Vagina (tissue), 2 donors: ENCODE results near the gene TRIM44. TPM values are rescaled to one million over a fixed set of nuclear protein-coding genes. Genes with fewer than 3 reads are reported as not detected.
"Not testable (repeated sequence)": the region's sequence is repeated elsewhere in the genome, so short reads cannot be mapped to it uniquely, and the experiment has no call there.

Experiments
- DNase-seq, 2 donors: peaks; one replicate each; pipeline ENCODE4 v3.0.0-alpha.2; 2017; ENCODE audit errors: extremely low spot score in 2 of 2
- H3K27ac ChIP-seq: fragments of 200-600 bp; sonication (generic); one replicate; pipeline ENCODE4 v1.5.1; 2019
- H3K27me3 ChIP-seq: fragments of 200-600 bp; sonication (generic); one replicate; pipeline ENCODE4 v1.5.1; 2019
- H3K36me3 ChIP-seq, 2 donors: fragments of 200-600 bp; sonication (generic); one replicate each; pipeline ENCODE4 v1.5.1; 2017 to 2019
- H3K4me1 ChIP-seq: fragments of 200-600 bp; sonication (generic); one replicate; pipeline ENCODE4 v1.5.1; 2019
- H3K4me3 ChIP-seq, 2 donors: fragments of 200-600 bp; sonication (generic); 1 replicate in 1 of 2; 2 replicates in 1 of 2; pipeline ENCODE4 v1.5.1; 2016 to 2019
- H3K9me3 ChIP-seq: fragments of 200-600 bp; sonication (generic); one replicate; pipeline ENCODE4 v1.5.1; 2019
- POLR2A ChIP-seq, 2 donors: fragments of 450-650 bp; IDR thresholded peaks; one replicate each; pipeline ENCODE4 v1.6.1; 2017; ENCODE audit warnings: antibody characterized with exemption in 2 of 2, mild to moderate bottlenecking in 2 of 2, moderate library complexity in 2 of 2
- POLR2AphosphoS5 ChIP-seq, 2 donors: sonication (generic); formaldehyde crosslinking; IDR thresholded peaks; one replicate each; pipeline ENCODE4 v1.9.0; 2017; ENCODE audit warnings: antibody characterized with exemption in 2 of 2, mild to moderate bottlenecking in 2 of 2, low read depth in 1 of 2; ENCODE audit not compliant: insufficient read depth in 1 of 2
- intact Hi-C: fragments of 100-400 bp; cut with DNase I; formaldehyde crosslinking; loops from one replicate; pipeline ENCODE4 v1.15.1; 2023
- total RNA-seq: library from RNA; depleted of rRNA; stranded (reverse); fragments of >200 nt; gene quantifications from one replicate; pipeline ENCODE4 v1.2.3, GENCODE V29; 2016
- TF ChIP-seq, protein P1 (sequence below), 3 experiments: fragments of 450-650 bp in 2 of 3; fragments of 200-600 bp in 1 of 3; sonication (generic) in 1 of 3; IDR thresholded peaks; one replicate each; pipeline ENCODE4 v1.5.1; 2017 to 2019; ENCODE audit warnings: antibody characterized with exemption in 3 of 3, mild to moderate bottlenecking in 2 of 3, moderate library complexity in 2 of 3

The TRIM44 gene
- total RNA-seq, 1 donor from 2014 or later, result 27.7 TPM

DNA sequence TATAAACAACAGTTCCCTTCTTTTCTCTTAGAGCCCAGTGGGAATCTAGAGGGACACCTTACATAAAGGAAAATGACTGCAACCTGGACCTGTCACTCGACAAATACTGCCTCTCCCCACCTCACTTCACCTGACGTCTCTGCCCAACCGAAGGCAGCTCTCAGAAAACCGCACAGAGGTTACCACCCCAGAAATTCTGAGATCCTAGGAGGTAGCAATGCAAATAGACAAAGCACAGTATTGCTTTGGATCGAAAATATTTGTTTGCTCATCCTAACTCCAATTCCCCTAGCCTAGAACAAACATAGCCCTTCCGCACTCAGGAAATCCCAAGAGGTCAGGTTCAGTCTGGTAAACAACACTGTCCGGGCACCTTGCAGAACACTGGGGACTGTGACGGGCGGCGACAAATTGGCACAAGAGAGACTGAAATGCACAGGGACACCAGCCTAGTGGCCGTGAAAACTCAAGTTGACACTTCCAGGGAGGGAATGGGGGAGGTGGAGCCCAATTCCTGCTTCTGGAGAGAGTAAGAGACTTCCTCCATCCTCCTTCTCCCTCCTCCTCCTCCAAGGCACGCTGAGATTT, 420 bp upstream of the TRIM44 start:
- intact Hi-C loops, result no loop called here
- H3K9me3 ChIP-seq, result no peaks in the 10 kb centered on the region
- DNase-seq, result peak in 1 of 2 donors; percentile 93

DNA sequence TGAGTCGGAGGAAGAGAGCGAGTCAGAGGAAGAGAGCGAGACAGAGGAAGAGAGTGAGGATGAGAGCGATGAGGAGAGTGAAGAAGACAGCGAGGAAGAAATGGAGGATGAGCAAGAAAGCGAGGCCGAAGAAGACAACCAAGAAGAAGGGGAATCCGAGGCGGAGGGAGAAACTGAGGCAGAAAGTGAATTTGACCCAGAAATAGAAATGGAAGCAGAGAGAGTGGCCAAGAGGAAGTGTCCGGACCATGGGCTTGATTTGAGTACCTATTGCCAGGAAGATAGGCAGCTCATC, 780 bp downstream of the TRIM44 start:
- H3K4me1 ChIP-seq, result peaks cover 29% of the 10 kb centered on the region
- H3K4me3 ChIP-seq, result peak overlapping the region; percentile 77 to 91
- H3K36me3 ChIP-seq, result no peaks in the 10 kb centered on the region
- no peaks in the 10 kb centered on the region for H3K27me3 ChIP-seq
- H3K27ac ChIP-seq, result peak overlapping the region; percentile 88
- no peaks in the 10 kb centered on the region for H3K9me3 ChIP-seq
- TF ChIP-seq, protein P1, sequence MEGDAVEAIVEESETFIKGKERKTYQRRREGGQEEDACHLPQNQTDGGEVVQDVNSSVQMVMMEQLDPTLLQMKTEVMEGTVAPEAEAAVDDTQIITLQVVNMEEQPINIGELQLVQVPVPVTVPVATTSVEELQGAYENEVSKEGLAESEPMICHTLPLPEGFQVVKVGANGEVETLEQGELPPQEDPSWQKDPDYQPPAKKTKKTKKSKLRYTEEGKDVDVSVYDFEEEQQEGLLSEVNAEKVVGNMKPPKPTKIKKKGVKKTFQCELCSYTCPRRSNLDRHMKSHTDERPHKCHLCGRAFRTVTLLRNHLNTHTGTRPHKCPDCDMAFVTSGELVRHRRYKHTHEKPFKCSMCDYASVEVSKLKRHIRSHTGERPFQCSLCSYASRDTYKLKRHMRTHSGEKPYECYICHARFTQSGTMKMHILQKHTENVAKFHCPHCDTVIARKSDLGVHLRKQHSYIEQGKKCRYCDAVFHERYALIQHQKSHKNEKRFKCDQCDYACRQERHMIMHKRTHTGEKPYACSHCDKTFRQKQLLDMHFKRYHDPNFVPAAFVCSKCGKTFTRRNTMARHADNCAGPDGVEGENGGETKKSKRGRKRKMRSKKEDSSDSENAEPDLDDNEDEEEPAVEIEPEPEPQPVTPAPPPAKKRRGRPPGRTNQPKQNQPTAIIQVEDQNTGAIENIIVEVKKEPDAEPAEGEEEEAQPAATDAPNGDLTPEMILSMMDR (IDR thresholded peaks at IDR 0.05), result no peak
- no peak for TF ChIP-seq POLR2AphosphoS5 (IDR thresholded peaks at IDR 0.05; ENCODE audit: insufficient read depth in 1 of 2, low read depth in 1 of 2)
- TF ChIP-seq POLR2A (IDR thresholded peaks at IDR 0.05), result no peak
- intact Hi-C loops, result no loop called here
- DNase-seq, result no peak

More for the DNA sequence above, 420 bp upstream of the TRIM44 start:
- Histone ChIP-seq H3K36me3 (no peaks in the 10 kb centered on the region), H3K4me3 (peak overlapping the region; percentile 77 to 91), H3K27ac (peak overlapping the region; percentile 88), H3K4me1 (peaks cover 29% of the 10 kb centered on the region), H3K27me3 (no peaks in the 10 kb centered on the region)
- TF ChIP-seq POLR2A (IDR thresholded peaks at IDR 0.05), result no peak
- TF ChIP-seq POLR2AphosphoS5 (IDR thresholded peaks at IDR 0.05; ENCODE audit: insufficient read depth in 1 of 2, low read depth in 1 of 2), result no peak
- TF ChIP-seq, protein P1 (IDR thresholded peaks at IDR 0.05), result no peak

DNA sequence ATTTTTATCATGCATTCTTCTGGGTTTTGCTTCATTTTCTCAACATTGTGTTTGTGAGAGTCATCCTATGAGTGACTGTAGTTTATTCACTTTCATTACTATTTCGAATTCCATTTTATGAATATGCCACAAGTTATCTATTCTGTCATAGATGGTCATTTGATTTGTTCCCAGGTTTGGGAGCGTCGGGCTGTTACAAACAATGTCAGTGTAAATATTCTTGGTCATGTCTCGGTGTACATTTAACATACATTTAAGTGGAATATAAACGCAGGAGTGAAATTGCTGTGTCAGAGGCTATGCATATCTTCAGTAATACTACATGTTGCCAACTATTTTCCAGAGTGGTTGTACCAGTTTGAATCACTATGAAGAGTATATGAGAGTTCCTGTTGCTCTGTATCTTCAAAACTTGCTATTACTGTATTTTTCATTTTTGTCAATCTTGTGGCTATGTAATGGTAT, 2.4 kb downstream of the TRIM44 start:
- intact Hi-C loops, result no loop called here
- TF ChIP-seq, protein P1 (IDR thresholded peaks at IDR 0.05), result no peak
- TF ChIP-seq POLR2A (IDR thresholded peaks at IDR 0.05) (no peak), POLR2AphosphoS5 (IDR thresholded peaks at IDR 0.05; ENCODE audit: insufficient read depth in 1 of 2, low read depth in 1 of 2) (no peak)

DNA sequence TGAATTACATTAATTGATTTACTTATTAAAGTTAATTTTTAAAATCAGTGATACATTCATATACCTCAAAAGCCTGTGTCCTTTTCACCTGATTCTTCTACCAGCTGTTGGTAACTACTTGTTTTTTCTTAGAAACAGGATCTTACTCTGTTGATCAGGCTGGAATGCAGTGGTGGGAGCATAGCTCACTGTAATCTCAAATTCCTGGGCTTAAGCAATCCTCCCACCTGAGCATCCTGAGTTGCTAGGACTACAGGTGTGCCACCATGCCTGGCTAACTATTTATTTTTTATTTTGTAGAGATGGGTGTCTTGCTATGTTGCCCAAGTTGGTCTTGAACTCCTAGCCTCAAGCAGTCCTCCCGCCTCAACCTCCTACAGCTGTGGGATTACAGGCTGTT, 4.7 kb downstream of the TRIM44 start:
- Histone ChIP-seq H3K27ac (no peak overlapping the region), H3K4me1 (peaks cover 39% of the 10 kb centered on the region), H3K27me3 (no peaks in the 10 kb centered on the region), H3K9me3 (no peaks in the 10 kb centered on the region), H3K4me3 (no peak overlapping the region), H3K36me3 (no peaks in the 10 kb centered on the region)
- TF ChIP-seq, protein P1 (IDR thresholded peaks at IDR 0.05), result no peak
- TF ChIP-seq POLR2AphosphoS5 (IDR thresholded peaks at IDR 0.05; ENCODE audit: insufficient read depth in 1 of 2, low read depth in 1 of 2) (no peak), POLR2A (IDR thresholded peaks at IDR 0.05) (no peak)
- intact Hi-C loops, result loop anchor here (1.0 kb wide), 1 partner anchor 16 kb away; no protein-coding TSS in a partner anchor
- DNase-seq, result no peak

More for the DNA sequence above, 2.4 kb downstream of the TRIM44 start:
- DNase-seq, result no peak
- Histone ChIP-seq H3K36me3 (no peaks in the 10 kb centered on the region), H3K9me3 (no peaks in the 10 kb centered on the region), H3K27me3 (no peaks in the 10 kb centered on the region), H3K27ac (no peak overlapping the region), H3K4me1 (peaks cover 33% of the 10 kb centered on the region), H3K4me3 (no peak overlapping the region)

DNA sequence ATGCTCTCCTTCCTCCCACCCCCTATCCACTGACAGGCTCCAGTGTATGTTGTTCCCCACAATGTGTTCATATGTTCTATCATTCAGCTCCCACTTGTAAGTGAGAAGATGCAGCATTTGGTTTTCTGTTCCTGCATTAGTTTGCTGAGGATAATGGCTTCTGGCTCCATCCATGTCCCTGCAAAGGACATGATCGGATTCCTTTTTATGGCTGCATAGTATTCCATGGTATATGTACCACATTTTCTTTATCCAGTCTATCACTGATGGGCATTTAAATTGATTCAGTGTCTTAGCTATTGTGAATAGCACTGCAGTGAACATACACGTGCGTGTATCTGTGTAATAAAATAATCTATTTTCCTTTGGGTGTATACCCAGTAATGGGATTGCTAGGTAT, 5.8 kb downstream of the TRIM44 start:
- peaks cover 35% of the 10 kb centered on the region for H3K4me1 ChIP-seq
- DNase-seq, H3K9me3 ChIP-seq, H3K4me3 ChIP-seq, H3K36me3 ChIP-seq, H3K27me3 ChIP-seq, H3K27ac ChIP-seq, intact Hi-C loops: not testable (repeated sequence)
